22Rv1 (cell line): ENCODE measurements around the gene MANF.

Experiments used
- H3K27ac ChIP-seq: fragments of 450-650 bp; 2 replicates; pipeline ENCODE4 v1.5.1; 2017
- ZFX ChIP-seq: fragments of 450-650 bp; IDR thresholded peaks from 2 replicates; pipeline ENCODE4 v1.6.1; 2017; ENCODE audit warnings: antibody characterized with exemption, borderline replicate concordance
- TF ChIP-seq, protein P1 (sequence below): fragments of 450-650 bp; IDR thresholded peaks from 2 replicates; pipeline ENCODE4 v1.5.1; 2017; ENCODE audit warnings: mild to moderate bottlenecking

The MANF gene

DNA sequence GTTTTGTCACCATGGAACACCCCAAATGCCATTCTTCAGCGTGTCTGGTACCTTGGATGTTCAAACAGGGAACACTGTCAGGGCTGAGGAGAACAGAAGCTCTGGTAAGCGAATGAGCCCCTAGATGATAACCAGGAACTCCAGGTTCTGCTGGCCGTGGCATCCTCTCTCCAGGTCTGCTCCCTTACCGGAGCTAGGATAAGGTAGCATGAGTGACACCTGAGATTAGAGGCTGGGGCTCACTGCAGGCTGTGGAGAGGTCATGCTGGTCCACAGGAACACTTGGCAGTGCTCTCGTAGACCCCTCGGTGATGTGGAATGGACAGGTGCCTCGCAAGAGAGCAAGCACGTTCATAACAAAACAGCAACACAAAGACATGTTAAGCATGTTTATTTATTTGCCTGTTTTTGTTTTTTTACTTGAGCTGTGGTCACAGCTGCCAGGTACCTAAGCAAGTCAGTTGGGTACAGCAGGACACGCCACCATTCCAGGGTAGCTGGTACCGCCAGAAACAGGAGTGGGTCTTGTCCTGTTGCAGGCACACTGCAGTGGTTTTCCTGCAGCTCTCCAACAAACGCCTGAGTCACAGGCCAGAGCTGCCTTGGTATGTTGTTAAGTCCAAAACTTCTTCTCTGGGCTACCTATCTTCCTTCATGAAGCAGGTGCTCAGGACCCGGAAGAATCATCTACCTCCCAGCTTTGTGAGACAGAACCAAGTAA, 10.6 kb downstream of the MANF start:
- TF ChIP-seq ZFX = no peak
- TF ChIP-seq, protein P1, sequence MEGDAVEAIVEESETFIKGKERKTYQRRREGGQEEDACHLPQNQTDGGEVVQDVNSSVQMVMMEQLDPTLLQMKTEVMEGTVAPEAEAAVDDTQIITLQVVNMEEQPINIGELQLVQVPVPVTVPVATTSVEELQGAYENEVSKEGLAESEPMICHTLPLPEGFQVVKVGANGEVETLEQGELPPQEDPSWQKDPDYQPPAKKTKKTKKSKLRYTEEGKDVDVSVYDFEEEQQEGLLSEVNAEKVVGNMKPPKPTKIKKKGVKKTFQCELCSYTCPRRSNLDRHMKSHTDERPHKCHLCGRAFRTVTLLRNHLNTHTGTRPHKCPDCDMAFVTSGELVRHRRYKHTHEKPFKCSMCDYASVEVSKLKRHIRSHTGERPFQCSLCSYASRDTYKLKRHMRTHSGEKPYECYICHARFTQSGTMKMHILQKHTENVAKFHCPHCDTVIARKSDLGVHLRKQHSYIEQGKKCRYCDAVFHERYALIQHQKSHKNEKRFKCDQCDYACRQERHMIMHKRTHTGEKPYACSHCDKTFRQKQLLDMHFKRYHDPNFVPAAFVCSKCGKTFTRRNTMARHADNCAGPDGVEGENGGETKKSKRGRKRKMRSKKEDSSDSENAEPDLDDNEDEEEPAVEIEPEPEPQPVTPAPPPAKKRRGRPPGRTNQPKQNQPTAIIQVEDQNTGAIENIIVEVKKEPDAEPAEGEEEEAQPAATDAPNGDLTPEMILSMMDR = no peak
- peak overlapping the region; percentile 34; the same call in 1 of the 2 replicates for H3K27ac ChIP-seq

DNA sequence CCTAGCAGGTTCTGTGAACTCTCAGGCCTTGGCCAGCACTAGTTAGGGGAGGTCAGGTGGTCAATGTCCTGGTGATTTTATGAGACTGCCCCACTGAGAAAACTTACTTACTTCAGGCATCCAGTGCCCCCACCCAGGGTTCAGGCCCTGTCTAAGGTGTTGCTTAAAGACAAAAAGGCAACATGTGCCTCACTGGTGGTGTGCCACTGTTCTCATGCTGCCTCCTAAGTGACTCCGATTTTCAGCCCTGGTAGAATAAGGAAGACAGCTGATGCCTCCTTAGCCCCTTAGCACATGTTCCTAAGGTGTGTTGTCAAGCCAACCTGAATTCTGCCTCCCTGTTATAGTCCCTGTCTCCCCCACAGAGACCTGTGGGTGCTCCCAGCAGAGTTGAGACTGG, 11.3 kb downstream of the MANF start:
- no peak for TF ChIP-seq ZFX
- TF ChIP-seq, protein P1 = no peak
- peak overlapping the region; percentile 34; the same call in 1 of the 2 replicates for H3K27ac ChIP-seq

DNA sequence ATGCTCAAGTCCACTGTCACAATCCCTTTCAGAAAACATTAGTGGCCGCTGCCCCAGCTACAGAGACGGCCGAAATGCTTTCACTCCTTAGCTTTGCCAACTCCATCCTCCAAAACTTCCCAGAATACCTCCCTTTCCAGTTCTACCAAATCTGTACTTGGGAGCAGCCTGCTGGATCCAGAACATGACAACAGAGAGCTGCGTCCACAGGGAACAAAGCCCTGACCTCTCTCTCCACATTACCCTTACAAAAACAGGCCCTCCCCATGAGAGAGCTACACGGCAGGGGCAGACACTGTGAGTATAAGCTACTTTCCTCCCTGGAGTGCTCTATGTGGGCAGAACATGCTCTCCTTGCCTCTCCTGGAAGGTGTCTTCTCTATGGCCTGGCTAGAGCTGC, 12.3 kb downstream of the MANF start:
- TF ChIP-seq, protein P1 = no peak
- no peak for TF ChIP-seq ZFX
- H3K27ac ChIP-seq = peak overlapping the region; percentile 34; the same call in 1 of the 2 replicates

DNA sequence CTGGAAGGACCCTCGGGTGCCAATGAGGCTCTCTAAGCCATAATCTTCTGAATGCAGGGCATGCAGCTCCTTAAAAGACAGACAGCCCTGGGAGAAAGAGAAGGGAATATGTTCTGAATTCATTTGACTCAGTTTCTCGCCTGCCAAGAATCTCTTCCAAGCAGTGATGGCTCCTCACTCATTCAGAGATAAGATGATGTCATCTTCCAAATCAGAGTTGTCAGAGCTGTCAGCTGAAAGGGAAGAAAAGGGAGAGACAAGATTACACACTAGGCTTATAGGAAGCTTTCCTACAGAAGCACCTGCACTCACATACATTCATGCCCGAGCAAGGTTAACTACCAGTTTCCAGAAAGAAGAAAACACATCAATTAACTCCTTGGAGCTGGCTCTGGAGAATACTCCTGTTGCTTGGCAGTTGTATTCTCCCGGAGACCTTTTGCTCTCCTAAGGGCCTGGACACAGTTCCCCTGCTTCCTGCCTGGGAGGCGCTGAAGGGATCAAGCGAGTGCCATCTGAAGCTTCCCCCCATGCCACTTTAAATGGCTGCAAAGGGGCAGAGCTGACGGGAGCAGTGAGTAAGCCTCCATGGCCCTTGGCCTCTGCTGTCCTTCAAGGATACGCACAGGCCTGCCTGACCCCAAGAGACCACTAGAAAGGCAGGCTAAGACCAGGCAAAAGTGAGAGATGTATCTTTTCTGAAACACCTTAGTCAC, 13.7 kb downstream of the MANF start:
- TF ChIP-seq, protein P1 = no peak
- no peak for TF ChIP-seq ZFX
- peak overlapping the region; percentile 17; the same call in 1 of the 2 replicates for H3K27ac ChIP-seq

DNA sequence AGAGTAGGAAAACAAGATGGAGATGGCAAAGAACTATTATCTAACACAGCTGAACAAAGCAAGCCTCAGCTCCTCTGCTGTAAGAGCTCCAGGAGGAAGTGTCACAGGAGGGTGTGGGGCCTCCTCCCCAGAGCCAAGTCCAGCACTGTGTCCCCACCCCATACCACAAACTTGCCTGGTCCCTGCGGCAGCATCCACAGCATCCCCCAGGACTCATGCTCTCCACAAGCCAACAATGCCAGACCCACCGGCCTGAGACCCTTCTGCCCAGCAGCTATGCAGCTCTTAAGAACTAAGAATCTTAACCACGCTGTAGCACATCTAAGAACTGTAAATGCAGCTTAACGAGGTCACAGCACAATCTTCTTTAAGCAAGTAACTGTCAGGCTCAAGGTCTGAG, 15.1 kb downstream of the MANF start:
- H3K27ac ChIP-seq = no peak overlapping the region
- TF ChIP-seq ZFX = no peak
- TF ChIP-seq, protein P1 = no peak

DNA sequence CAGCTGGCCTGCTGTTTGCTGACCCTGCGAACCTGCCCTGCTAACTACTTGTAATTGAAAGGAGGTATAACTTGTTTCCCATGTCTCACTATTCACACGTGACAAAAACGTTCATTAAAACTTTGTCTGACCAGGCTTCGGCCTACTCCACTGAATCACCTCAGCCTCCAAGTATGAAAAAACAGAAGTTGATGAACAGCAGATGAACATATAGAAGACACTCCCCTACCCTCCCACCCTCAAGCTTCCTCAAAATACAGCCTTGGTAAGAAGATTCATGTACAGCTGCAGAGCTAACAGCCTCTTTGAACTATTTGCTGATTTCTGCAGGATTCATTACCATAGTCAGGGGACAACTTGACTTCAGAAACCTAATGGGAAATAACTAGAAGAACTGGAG, 16.6 kb downstream of the MANF start:
- H3K27ac ChIP-seq = no peak overlapping the region
- TF ChIP-seq, protein P1 = no peak
- TF ChIP-seq ZFX = no peak

DNA sequence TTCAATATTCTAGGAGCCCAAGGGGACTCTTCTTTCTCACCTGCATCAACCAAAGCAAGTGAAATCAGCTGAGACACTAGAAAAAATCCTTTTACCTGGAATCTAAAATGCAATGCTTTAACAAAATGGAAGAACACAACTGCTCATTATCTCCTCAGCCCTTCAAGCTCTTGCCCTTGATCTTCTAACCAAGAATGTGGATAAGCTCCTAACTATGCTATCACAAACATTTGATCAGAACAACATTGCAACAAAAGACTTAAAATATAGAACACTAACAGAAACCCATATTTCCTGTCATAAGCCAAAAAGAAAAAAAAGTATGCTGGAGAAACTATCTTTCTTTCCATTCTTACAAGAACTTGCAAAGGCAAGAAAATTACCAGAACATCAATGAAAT, 18.6 kb downstream of the MANF start:
- no peak for TF ChIP-seq ZFX
- TF ChIP-seq, protein P1 = no peak
- no peak overlapping the region for H3K27ac ChIP-seq
